ENCODE results near the gene PRSS3. TPM values are rescaled to one million over a fixed set of nuclear protein-coding genes. Genes with fewer than 3 reads are reported as not detected.

PRSS3 gene
- total and polyA plus RNA-seq, 9 of the 15 experiments (the other 6 are each of a cell fraction or from before 2014, with no cell fraction given): 0.35 to 0.42 TPM; not detected in 7

- CTCF ChIA-PET (ENCODE audit: low intra/inter-chr PET ratio): no interaction called here
- in situ Hi-C loops (cut with MboI): loop anchor here (5.0 kb wide), 1 partner anchor 184 kb away; no protein-coding TSS in a partner anchor
- H3K27me3 ChIP-seq (ENCODE audit: control insufficient read depth in 2 of 2, insufficient read depth in 2 of 2, low read length in 2 of 2): peaks cover 5 to 33% of the 10 kb centered on the region in 2 experiments; a peak in 4 of 5 replicates
- TF ChIP-seq FOXP1 (CRISPR knock-in tag; IDR thresholded peaks at IDR 0.05) (no peak), PHF21A (IDR thresholded peaks at IDR 0.05; ENCODE audit: borderline replicate concordance, low read depth) (no peak), LCOR (CRISPR knock-in tag; IDR thresholded peaks at IDR 0.05) (no peak), NR3C1 (CRISPR knock-in tag; IDR thresholded peaks at IDR 0.05) (no peak), CCNT2 (IDR thresholded peaks at IDR 0.05; ENCODE audit: borderline replicate concordance, extremely low read depth, insufficient read length, low read depth, low read length) (no peak), HMGXB4 (CRISPR knock-in tag; IDR thresholded peaks at IDR 0.05) (no peak), ATF1 (CRISPR knock-in tag; IDR thresholded peaks at IDR 0.05) (no peak), ATF1 (tag; IDR thresholded peaks at IDR 0.05) (no peak), NUFIP1 (IDR thresholded peaks at IDR 0.05; ENCODE audit: partially characterized antibody) (no peak), ZNF280A (IDR thresholded peaks at IDR 0.05; ENCODE audit: low read depth, partially characterized antibody) (no peak), ATF3 (IDR thresholded peaks at IDR 0.05) (no peak), ATF3 (CRISPR knock-in tag; conservative IDR thresholded peaks at IDR 0.05) (no peak), POLR2AphosphoS2 (IDR thresholded peaks at IDR 0.05; ENCODE audit: low read length) (no peak), HEY1 (CRISPR knock-in tag; IDR thresholded peaks at IDR 0.05; ENCODE audit: borderline replicate concordance) (no peak), KDM2B (CRISPR knock-in tag; IDR thresholded peaks at IDR 0.05) (no peak), NONO (IDR thresholded peaks at IDR 0.05; ENCODE audit: low read depth in 2 of 2, low read length in 1 of 2) (no peak), ZNF347 (CRISPR knock-in tag; IDR thresholded peaks at IDR 0.05; ENCODE audit: low read depth) (no peak), E4F1 (CRISPR knock-in tag; IDR thresholded peaks at IDR 0.05; ENCODE audit: borderline replicate concordance) (no peak)
Observed at GRCh38 chr9:33795819-33796218, 458 bp downstream of the PRSS3 start.

More at GRCh38 chr9:33795819-33796218, 458 bp downstream of the PRSS3 start:
- POLR2A ChIA-PET: interaction anchor here (0.6 to 1.5 kb wide), 4 partner anchors 9 to 64 kb away, joined by 3 read pairs; no protein-coding TSS in a partner anchor
- Histone ChIP-seq H3K4me1 (replicated peaks in 1 of 2; ENCODE audit: control insufficient read depth in 2 of 2, insufficient read depth in 2 of 2, low read length in 2 of 2) (peaks cover 0 to 7% of the 10 kb centered on the region in 2 experiments; a peak in 2 of 5 replicates), H2AFZ (ENCODE audit: low read depth, low read length) (no peak overlapping the region), H3K9me1 (ENCODE audit: control insufficient read depth, insufficient read depth, low read length) (no peaks in the 10 kb centered on the region), H3K79me2 (ENCODE audit: control insufficient read depth, insufficient read depth, low read length) (no peaks in the 10 kb centered on the region), H3K4me2 (ENCODE audit: insufficient read depth, low read length) (no peak overlapping the region), H3K9ac (ENCODE audit: insufficient read depth in 1 of 2, low read depth in 2 of 2, low read length in 2 of 2) (no peak overlapping the region), H3K27ac (ENCODE audit: extremely low read depth, low read depth, low read length) (no peak overlapping the region), H4K20me1 (replicated peaks; ENCODE audit: control insufficient read depth, insufficient read depth, low read length) (no peaks in the 10 kb centered on the region), H3K4me3 (no peak overlapping the region), H3K36me3 (ENCODE audit: control insufficient read depth, insufficient read depth, low read length) (no peaks in the 10 kb centered on the region), H3K9me3 (replicated peaks; ENCODE audit: control insufficient read depth, insufficient read depth, low read depth, low read length) (no peaks in the 10 kb centered on the region)
- ATAC-seq (no peak), DNase-seq (ENCODE audit: extremely low read depth in 1 of 4, low spot score in 3 of 4) (no peak), FAIRE-seq (no peak)
- 9% methylated on average over 3 of the region's 4 CpGs for WGBS (ENCODE audit: insufficient coverage, low coverage, missing lambda C conversion rate)
- intact Hi-C loops (cut with micrococcal nuclease): no loop called here
- BruUV-seq (replicated peaks): no TSS peak
